Uterus (tissue), 4 donors: Measurements from ENCODE around the gene FUT2. TPM values are rescaled to one million over a fixed set of nuclear protein-coding genes. Genes with fewer than 3 reads are reported as not detected.
"Not testable (repeated sequence)": the region's sequence is repeated elsewhere in the genome, so short reads cannot be mapped to it uniquely, and the experiment has no call there.

Experiments
- DNase-seq, 2 donors: peaks; one replicate each; pipeline ENCODE4 v3.0.0-alpha.2; 2019 to 2020
- H3K27ac ChIP-seq, 2 donors: fragments of 200-600 bp; sonication (generic); 1 replicate in 1 of 2; 2 replicates in 1 of 2; pipeline ENCODE4 v1.5.1; 2016 to 2018
- H3K27me3 ChIP-seq, 2 donors: fragments of 200-600 bp; sonication (generic); one replicate each; pipeline ENCODE4 v1.5.1; 2018 to 2019; ENCODE audit warnings: control low read depth in 1 of 2
- H3K36me3 ChIP-seq, 2 donors: fragments of 200-600 bp; sonication (generic); one replicate each; pipeline ENCODE4 v1.5.1; 2019; ENCODE audit warnings: control low read depth in 1 of 2
- H3K4me1 ChIP-seq, 2 donors: fragments of 200-600 bp; sonication (generic); one replicate each; pipeline ENCODE4 v1.5.1; 2018 to 2019; ENCODE audit warnings: control low read depth in 1 of 2
- H3K4me3 ChIP-seq, 2 donors: fragments of 200-600 bp; sonication (generic); 1 replicate in 1 of 2; 2 replicates in 1 of 2; pipeline ENCODE4 v1.5.1; 2018 to 2019; ENCODE audit warnings: mild to moderate bottlenecking in 1 of 2
- H3K9me3 ChIP-seq, 2 donors: fragments of 200-600 bp; sonication (generic); one replicate each; pipeline ENCODE4 v1.5.1; 2019; ENCODE audit warnings: control low read depth in 1 of 2
- POLR2A ChIP-seq, 2 donors: fragments of 450-650 bp; IDR thresholded peaks; one replicate each; pipeline ENCODE4 v1.6.1; 2016; ENCODE audit warnings: antibody characterized with exemption in 2 of 2, mild to moderate bottlenecking in 1 of 2, moderate library complexity in 1 of 2
- intact Hi-C: fragments of 100-400 bp; cut with DNase I; formaldehyde crosslinking; loops from one replicate; pipeline ENCODE4 v1.15.1; 2023; ENCODE audit warnings: low total_unique reads
- total RNA-seq, 4 donors: library from RNA; depleted of rRNA in 3 of 4; stranded (reverse); fragments of >200 nt in 3 of 4; gene quantifications; one replicate each; pipeline versions ENCODE4 v1.1.0 to v1.2.4, GENCODE V29; 2014 to 2023
- TF ChIP-seq, protein P1 (sequence below), 4 experiments: fragments of 200-600 bp in 2 of 4; fragments of 450-650 bp in 2 of 4; sonication (generic) in 2 of 4; IDR thresholded peaks; one replicate each; pipeline ENCODE4 v1.5.1; 2016 to 2019; ENCODE audit warnings: antibody characterized with exemption in 4 of 4, mild to moderate bottlenecking in 2 of 4, moderate library complexity in 1 of 4
- donor health status: DM: yes; HTN: yes; CAD: no.

The FUT2 gene
- total RNA-seq, 4 donors from 2014 or later = 1.0 TPM; not detected in 3

DNA sequence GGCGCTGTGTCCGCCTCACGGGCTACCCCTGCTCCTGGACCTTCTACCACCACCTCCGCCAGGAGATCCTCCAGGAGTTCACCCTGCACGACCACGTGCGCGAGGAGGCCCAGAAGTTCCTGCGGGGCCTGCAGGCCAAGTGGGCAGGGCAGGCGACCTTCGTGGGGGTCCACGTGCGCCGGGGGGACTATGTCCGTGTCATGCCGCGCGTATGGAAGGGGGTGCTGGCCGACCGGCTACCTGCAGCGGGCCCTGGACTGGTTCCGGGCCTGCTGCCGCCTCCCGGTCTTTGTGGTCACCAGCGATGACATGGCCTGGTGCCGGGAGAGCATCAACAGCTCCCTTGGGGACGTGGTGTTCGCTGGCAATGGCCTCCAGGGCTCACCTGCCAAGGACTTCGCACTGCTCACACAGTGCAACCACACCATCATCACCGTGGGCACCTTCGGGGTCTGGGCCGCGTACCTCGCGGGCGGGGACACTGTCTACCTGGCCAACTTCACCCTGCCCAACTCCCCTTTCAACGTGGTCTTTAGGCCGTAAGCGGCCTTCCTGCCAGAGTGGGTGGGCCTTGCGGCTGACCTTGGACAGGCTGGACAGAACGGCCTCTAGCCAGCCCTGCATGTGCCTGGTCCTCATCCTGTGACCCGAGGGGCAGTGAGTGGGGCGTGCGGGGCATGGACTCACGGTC, 15.2 kb upstream of the FUT2 start:
- intact Hi-C loops = no loop called here
- TF ChIP-seq, protein P1, sequence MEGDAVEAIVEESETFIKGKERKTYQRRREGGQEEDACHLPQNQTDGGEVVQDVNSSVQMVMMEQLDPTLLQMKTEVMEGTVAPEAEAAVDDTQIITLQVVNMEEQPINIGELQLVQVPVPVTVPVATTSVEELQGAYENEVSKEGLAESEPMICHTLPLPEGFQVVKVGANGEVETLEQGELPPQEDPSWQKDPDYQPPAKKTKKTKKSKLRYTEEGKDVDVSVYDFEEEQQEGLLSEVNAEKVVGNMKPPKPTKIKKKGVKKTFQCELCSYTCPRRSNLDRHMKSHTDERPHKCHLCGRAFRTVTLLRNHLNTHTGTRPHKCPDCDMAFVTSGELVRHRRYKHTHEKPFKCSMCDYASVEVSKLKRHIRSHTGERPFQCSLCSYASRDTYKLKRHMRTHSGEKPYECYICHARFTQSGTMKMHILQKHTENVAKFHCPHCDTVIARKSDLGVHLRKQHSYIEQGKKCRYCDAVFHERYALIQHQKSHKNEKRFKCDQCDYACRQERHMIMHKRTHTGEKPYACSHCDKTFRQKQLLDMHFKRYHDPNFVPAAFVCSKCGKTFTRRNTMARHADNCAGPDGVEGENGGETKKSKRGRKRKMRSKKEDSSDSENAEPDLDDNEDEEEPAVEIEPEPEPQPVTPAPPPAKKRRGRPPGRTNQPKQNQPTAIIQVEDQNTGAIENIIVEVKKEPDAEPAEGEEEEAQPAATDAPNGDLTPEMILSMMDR (IDR thresholded peaks at IDR 0.05) = no peak
- TF ChIP-seq POLR2A (IDR thresholded peaks at IDR 0.05) = no peak
- Histone ChIP-seq H3K4me1 (no peaks in the 10 kb centered on the region), H3K9me3 (no peaks in the 10 kb centered on the region), H3K36me3 (no peaks in the 10 kb centered on the region), H3K4me3 (no peak overlapping the region), H3K27ac (no peak overlapping the region), H3K27me3 (no peaks in the 10 kb centered on the region)
- no peak for DNase-seq

DNA sequence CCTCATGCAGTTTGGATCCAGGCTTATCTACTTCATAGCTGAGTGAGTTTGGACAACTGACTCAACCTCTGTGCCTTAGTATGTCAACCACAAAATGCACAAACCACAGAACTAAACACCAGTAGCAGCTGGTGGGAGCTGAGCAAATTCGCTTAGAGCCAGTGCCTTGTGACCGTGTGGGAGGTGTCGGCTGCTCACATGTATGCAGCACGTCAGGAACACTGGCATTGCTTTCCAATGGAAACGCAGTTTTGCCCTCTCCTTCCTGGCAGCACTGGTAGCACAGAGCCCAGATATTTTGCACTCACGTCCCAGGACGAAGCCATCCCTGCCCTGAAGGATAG, 14.7 kb upstream of the FUT2 start:
- H3K27me3 ChIP-seq = no peaks in the 10 kb centered on the region
- no peak overlapping the region for H3K4me3 ChIP-seq
- no peaks in the 10 kb centered on the region for H3K36me3 ChIP-seq
- DNase-seq = no peak
- no peak for TF ChIP-seq POLR2A (IDR thresholded peaks at IDR 0.05)
- TF ChIP-seq, protein P1 (IDR thresholded peaks at IDR 0.05) = no peak
- no peaks in the 10 kb centered on the region for H3K9me3 ChIP-seq
- H3K4me1 ChIP-seq = no peaks in the 10 kb centered on the region
- intact Hi-C loops = no loop called here
- H3K27ac ChIP-seq = no peak overlapping the region

DNA sequence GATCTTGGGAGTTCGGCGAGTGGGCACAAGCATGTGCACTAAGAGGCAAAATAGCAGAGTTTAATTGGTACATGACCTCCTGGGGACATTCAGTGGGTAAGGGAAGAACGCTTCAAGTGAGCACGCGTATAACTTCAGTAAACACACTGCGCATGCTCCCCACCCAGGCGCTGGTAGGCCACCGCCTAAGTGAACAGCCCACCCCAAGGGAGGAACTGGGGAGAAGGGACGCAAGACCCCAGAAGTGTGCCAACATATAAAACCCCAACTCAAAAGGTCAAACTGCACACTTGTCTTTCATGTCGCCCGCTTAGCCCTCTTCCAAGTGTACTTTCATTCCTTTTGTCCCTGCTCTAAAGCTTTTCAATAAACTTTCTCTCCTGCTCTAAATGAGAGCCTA, 12.4 kb upstream of the FUT2 start:
- no peaks in the 10 kb centered on the region for H3K36me3 ChIP-seq
- no peak for TF ChIP-seq POLR2A (IDR thresholded peaks at IDR 0.05)
- TF ChIP-seq, protein P1 (IDR thresholded peaks at IDR 0.05) = no peak
- H3K27ac ChIP-seq = no peak overlapping the region
- intact Hi-C loops = no loop called here
- H3K9me3 ChIP-seq = no peaks in the 10 kb centered on the region
- peak; percentile 46 to 57 for DNase-seq
- no peak overlapping the region for H3K4me3 ChIP-seq
- no peaks in the 10 kb centered on the region for H3K27me3 ChIP-seq
- H3K4me1 ChIP-seq = no peaks in the 10 kb centered on the region

DNA sequence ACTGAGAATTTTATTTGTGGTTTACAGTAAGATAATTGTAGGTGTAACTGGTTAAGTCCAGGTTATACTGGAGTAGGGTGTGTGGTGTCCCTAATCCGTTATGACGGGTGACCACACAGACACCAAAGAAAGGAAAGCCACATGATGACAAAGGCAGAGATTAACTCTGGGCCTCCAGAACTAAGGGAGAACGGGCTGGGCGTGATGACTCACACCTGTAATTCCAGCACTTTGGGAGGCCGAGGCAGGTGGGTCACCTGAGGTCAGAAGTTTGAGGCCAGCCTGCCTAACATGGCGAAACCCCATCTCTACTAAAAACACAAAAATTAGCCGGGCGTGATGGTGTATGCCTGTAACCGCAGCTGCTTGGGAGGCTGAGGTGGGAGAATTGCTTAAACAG, 10.2 kb upstream of the FUT2 start:
- Histone ChIP-seq H3K4me3 (no peak overlapping the region), H3K4me1 (no peaks in the 10 kb centered on the region), H3K27ac (no peak overlapping the region), H3K9me3 (no peaks in the 10 kb centered on the region), H3K27me3 (no peaks in the 10 kb centered on the region), H3K36me3 (no peaks in the 10 kb centered on the region)
- intact Hi-C loops = no loop called here
- DNase-seq = no peak
- TF ChIP-seq, protein P1 (IDR thresholded peaks at IDR 0.05) = no peak
- TF ChIP-seq POLR2A (IDR thresholded peaks at IDR 0.05) = no peak

- intact Hi-C loops = no loop called here
- no peaks in the 10 kb centered on the region for H3K27me3 ChIP-seq
- no peaks in the 10 kb centered on the region for H3K4me1 ChIP-seq
- H3K9me3 ChIP-seq = no peaks in the 10 kb centered on the region
- no peaks in the 10 kb centered on the region for H3K36me3 ChIP-seq
- TF ChIP-seq POLR2A (IDR thresholded peaks at IDR 0.05) = no peak
- TF ChIP-seq, protein P1 (IDR thresholded peaks at IDR 0.05) = no peak
- DNase-seq = no peak
- no peak overlapping the region for H3K4me3 ChIP-seq
- no peak overlapping the region for H3K27ac ChIP-seq
Measured at GRCh38 chr19:48686088-48686487, 9.7 kb upstream of the FUT2 start.

DNA sequence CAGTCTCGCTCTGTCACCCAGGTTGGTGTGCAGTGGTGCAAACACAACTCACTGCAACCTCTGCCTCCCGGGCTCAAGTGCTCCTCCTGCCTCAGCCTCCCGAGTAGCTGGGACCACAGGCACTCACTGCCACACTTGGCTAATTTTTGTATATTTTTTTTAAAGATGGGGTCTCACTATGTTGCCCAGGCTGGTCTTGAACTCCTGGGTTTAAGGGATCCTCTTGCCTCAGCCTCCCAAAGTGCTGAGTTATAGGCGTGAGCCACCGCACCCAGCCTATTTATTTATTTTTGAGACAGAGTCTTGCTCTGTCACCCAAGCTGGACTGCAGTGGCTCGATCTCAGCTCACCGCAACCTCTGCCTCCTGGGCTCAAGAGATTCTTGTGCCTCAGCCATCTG, 9.1 kb upstream of the FUT2 start:
- H3K4me3 ChIP-seq, H3K36me3 ChIP-seq, H3K27ac ChIP-seq, H3K27me3 ChIP-seq, H3K4me1 ChIP-seq, DNase-seq, H3K9me3 ChIP-seq, intact Hi-C loops: not testable (repeated sequence)
